Activated CD4-positive, alpha-beta T cell treated with anti-CD3 and anti-CD28 coated beads for 4 hours (primary cell): ENCODE data around the gene FOXO1.
A peak's percentile ranks its signal among the peaks of the same experiment; 100 is the strongest.

Experiments
- DNase-seq, 2 donors: peaks; one replicate each; pipeline ENCODE4 v3.0.0-alpha.2; 2020

The FOXO1 gene

GRCh38 chr13:40600149-40600751 is 66.2 kb downstream of the FOXO1 start:
- DNase-seq, result peak in 1 of 2 donors; percentile 32

GRCh38 chr13:40599747-40600146 is 66.7 kb downstream of the FOXO1 start:
- no peak for DNase-seq

- no peak for DNase-seq
These were observed 67.3 kb downstream of the FOXO1 start for GRCh38 chr13:40599124-40599523.

GRCh38 chr13:40598569-40598968 is 67.9 kb downstream of the FOXO1 start:
- DNase-seq, result no peak

- no peak for DNase-seq
These were observed 68.6 kb downstream of the FOXO1 start for GRCh38 chr13:40597735-40598365.

GRCh38 chr13:40596484-40596883 is 70.0 kb downstream of the FOXO1 start:
- no peak for DNase-seq

- DNase-seq, result no peak
These were observed 70.7 kb downstream of the FOXO1 start for GRCh38 chr13:40595693-40596092.

GRCh38 chr13:40592035-40592434 is 74.4 kb downstream of the FOXO1 start:
- DNase-seq, result no peak

GRCh38 chr13:40591091-40591490 is 75.3 kb downstream of the FOXO1 start:
- no peak for DNase-seq

- no peak for DNase-seq
These were observed 76.2 kb downstream of the FOXO1 start for GRCh38 chr13:40590112-40590862.

- DNase-seq, result no peak
These were observed 76.9 kb downstream of the FOXO1 start for GRCh38 chr13:40589285-40590109.

- no peak for DNase-seq
These were observed 78.3 kb downstream of the FOXO1 start for GRCh38 chr13:40588101-40588500.

- no peak for DNase-seq
These were observed 79.4 kb downstream of the FOXO1 start for GRCh38 chr13:40586886-40587565.

GRCh38 chr13:40585911-40586471 is 80.5 kb downstream of the FOXO1 start:
- DNase-seq, result no peak

GRCh38 chr13:40583738-40584137 is 82.7 kb downstream of the FOXO1 start:
- DNase-seq, result no peak

GRCh38 chr13:40582531-40582930 is 83.9 kb downstream of the FOXO1 start:
- DNase-seq, result no peak

- DNase-seq, result no peak
These were observed 85.2 kb downstream of the FOXO1 start for GRCh38 chr13:40581277-40581579.

GRCh38 chr13:40580566-40581276 is 85.7 kb downstream of the FOXO1 start:
- DNase-seq, result no peak

- no peak for DNase-seq
These were observed 86.9 kb downstream of the FOXO1 start for GRCh38 chr13:40579535-40579934.

- DNase-seq, result no peak
These were observed 88.4 kb downstream of the FOXO1 start for GRCh38 chr13:40578055-40578454.

GRCh38 chr13:40576369-40576768 is 90.1 kb downstream of the FOXO1 start:
- no peak for DNase-seq

GRCh38 chr13:40572961-40573360 is 93.5 kb downstream of the FOXO1 start:
- DNase-seq, result no peak
